Upper lobe of left lung (tissue), 4 donors: Measurements from ENCODE around the gene LHX3.

ENCODE experiments used
- EP300 ChIP-seq, 4 donors: sonication (generic); formaldehyde crosslinking; IDR thresholded peaks; one replicate each; pipeline ENCODE4 v1.5.1; 2017; ENCODE audit warnings: antibody characterized with exemption in 4 of 4, control low read depth in 2 of 4
- POLR2A ChIP-seq, 4 donors: fragments of 450-650 bp; IDR thresholded peaks; one replicate each; pipeline ENCODE4 v1.5.1; 2016 to 2017; ENCODE audit warnings: antibody characterized with exemption in 4 of 4, mild to moderate bottlenecking in 2 of 4
- POLR2AphosphoS5 ChIP-seq, 2 donors: sonication (generic); formaldehyde crosslinking; IDR thresholded peaks; one replicate each; pipeline ENCODE4 v1.5.1; 2017; ENCODE audit warnings: antibody characterized with exemption in 2 of 2
- TF ChIP-seq, protein P1 (sequence below), 6 experiments: fragments of 450-650 bp in 4 of 6; fragments of 200-600 bp in 2 of 6; sonication (generic) in 2 of 6; IDR thresholded peaks; one replicate each; pipeline ENCODE4 v1.5.1; 2016 to 2019; ENCODE audit warnings: antibody characterized with exemption in 6 of 6

GRCh38 chr9:136233868-136234267, 28.9 kb upstream of the LHX3 start:
- no peak for TF ChIP-seq POLR2AphosphoS5 (IDR thresholded peaks at IDR 0.05)
- TF ChIP-seq, protein P1, sequence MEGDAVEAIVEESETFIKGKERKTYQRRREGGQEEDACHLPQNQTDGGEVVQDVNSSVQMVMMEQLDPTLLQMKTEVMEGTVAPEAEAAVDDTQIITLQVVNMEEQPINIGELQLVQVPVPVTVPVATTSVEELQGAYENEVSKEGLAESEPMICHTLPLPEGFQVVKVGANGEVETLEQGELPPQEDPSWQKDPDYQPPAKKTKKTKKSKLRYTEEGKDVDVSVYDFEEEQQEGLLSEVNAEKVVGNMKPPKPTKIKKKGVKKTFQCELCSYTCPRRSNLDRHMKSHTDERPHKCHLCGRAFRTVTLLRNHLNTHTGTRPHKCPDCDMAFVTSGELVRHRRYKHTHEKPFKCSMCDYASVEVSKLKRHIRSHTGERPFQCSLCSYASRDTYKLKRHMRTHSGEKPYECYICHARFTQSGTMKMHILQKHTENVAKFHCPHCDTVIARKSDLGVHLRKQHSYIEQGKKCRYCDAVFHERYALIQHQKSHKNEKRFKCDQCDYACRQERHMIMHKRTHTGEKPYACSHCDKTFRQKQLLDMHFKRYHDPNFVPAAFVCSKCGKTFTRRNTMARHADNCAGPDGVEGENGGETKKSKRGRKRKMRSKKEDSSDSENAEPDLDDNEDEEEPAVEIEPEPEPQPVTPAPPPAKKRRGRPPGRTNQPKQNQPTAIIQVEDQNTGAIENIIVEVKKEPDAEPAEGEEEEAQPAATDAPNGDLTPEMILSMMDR (IDR thresholded peaks at IDR 0.05) = no peak
- no peak for TF ChIP-seq POLR2A (IDR thresholded peaks at IDR 0.05)
- TF ChIP-seq EP300 (IDR thresholded peaks at IDR 0.05) = no peak
